Naive thymus-derived CD8-positive, alpha-beta T cell (primary cell): ENCODE data around the gene ATCAY. TPM values are rescaled to one million over a fixed set of nuclear protein-coding genes. Genes with fewer than 3 reads are reported as not detected.
"Not testable (repeated sequence)": the region's sequence is repeated elsewhere in the genome, so short reads cannot be mapped to it uniquely, and the experiment has no call there.

Source experiments
- ATAC-seq, 2 donors: fragments of 150-1000 bp; cut with Tn5 transposase in 1 of 2; sonication (Bioruptor Pico), chemical (Tn5 transposase) in 1 of 2; 1 replicate in 1 of 2; 2 replicates in 1 of 2; pipeline ENCODE4 v1.10.0; 2021; ENCODE audit warnings: mild to moderate bottlenecking in 2 of 2, moderate library complexity in 2 of 2
- POLR2A ChIA-PET: fragments of 350-600 bp; sonication (Branson Sonifier 250); formaldehyde crosslinking; loops from one replicate; lab custom pipeline; 2021; ENCODE audit warnings: antibody characterized with exemption; lab: Charles Lee
- DNase-seq, 10 donors: peaks; one replicate each; pipeline versions ENCODE4 v3.0.0 to v3.0.0-alpha.2; 2020 to 2022
- H3K27ac Mint-ChIP-seq, 10 donors: one replicate each; pipeline ENCODE4 v1.8.0; 2020 to 2022; ENCODE audit warnings: mild to moderate bottlenecking in 10 of 10, mixed read lengths in 10 of 10, moderate library complexity in 4 of 10, inconsistent platforms in 1 of 10
- H3K27me3 Mint-ChIP-seq, 5 donors: one replicate each; pipeline ENCODE4 v1.8.0; 2021 to 2022; ENCODE audit warnings: mixed read lengths in 5 of 5
- H3K36me3 Mint-ChIP-seq, 3 donors: one replicate each; pipeline ENCODE4 v1.8.0; 2020 to 2022; ENCODE audit warnings: mixed read lengths in 3 of 3, mild to moderate bottlenecking in 2 of 3, inconsistent platforms in 1 of 3
- H3K4me1 Mint-ChIP-seq, 4 donors: one replicate each; pipeline ENCODE4 v1.8.0; 2021 to 2022; ENCODE audit warnings: mixed read lengths in 4 of 4
- H3K4me3 Mint-ChIP-seq, 10 donors: one replicate each; pipeline ENCODE4 v1.8.0; 2020 to 2022; ENCODE audit warnings: mild to moderate bottlenecking in 10 of 10, mixed read lengths in 10 of 10, moderate library complexity in 6 of 10, inconsistent platforms in 1 of 10
- H3K9me3 Mint-ChIP-seq, 9 donors: one replicate each; pipeline ENCODE4 v1.8.0; 2020 to 2022; ENCODE audit warnings: mixed read lengths in 9 of 9, mild to moderate bottlenecking in 3 of 9, inconsistent platforms in 1 of 9, moderate library complexity in 1 of 9
- polyA plus RNA-seq, 3 donors: library from polyadenylated mRNA; unstranded; fragments of 300-500 nt; fragmentation: Illumina TruSeq; gene quantifications; one replicate each; pipeline ENCODE4 v1.2.3, GENCODE V29; 2021
- total RNA-seq, 8 experiments: library from RNA in 2 of 8; stranded (reverse) in 2 of 8; gene quantifications; one replicate each; pipeline ENCODE4 v1.2.3 and lab custom pipeline; 2021 to 2026

Gene ATCAY
- total and polyA plus RNA-seq, 5 experiments from 2014 or later: 1.5 TPM; not detected in 4

- POLR2A ChIA-PET, H3K9me3 Mint-ChIP-seq, H3K36me3 Mint-ChIP-seq, ATAC-seq, H3K4me3 Mint-ChIP-seq, H3K27me3 Mint-ChIP-seq, H3K27ac Mint-ChIP-seq, DNase-seq: not testable (repeated sequence)
- peaks cover 3 to 20% (median 13%) of the 10 kb centered on the region in 4 donors for H3K4me1 Mint-ChIP-seq
Measured at GRCh38 chr19:3947316-3947933, 66.9 kb downstream of the ATCAY start.

DNA sequence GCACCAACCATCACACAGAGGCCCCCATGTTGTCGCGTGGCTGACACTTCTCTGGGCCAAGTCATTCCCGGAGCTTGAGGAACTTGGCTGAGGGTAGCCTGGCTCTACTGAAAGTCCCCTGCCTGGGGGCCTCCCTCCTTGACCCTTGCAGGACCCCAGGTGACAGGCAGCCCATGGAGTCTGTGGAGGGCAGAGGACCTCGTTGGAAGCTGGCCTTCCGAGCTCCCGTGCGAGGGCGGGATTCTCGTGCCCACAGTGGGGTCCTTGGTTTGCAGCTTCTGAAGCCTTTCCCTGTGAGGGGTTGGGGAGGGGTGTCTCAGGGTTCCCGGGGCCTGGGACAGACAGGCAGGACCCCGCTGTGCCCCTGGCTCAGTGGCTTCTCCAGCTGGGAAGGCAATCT lies 68.8 kb downstream of the ATCAY start:
- DNase-seq (no peak), ATAC-seq (no peak)
- no peak overlapping the region for H3K27ac Mint-ChIP-seq
- H3K27me3 Mint-ChIP-seq: no peaks in the 10 kb centered on the region
- H3K9me3 Mint-ChIP-seq: no peaks in the 10 kb centered on the region
- H3K4me3 Mint-ChIP-seq: no peak overlapping the region
- no peaks in the 10 kb centered on the region for H3K36me3 Mint-ChIP-seq
- peaks cover 5 to 16% (median 15%) of the 10 kb centered on the region in 4 donors for H3K4me1 Mint-ChIP-seq
- POLR2A ChIA-PET: interaction anchor here (0.5 to 0.6 kb wide), 2 partner anchors 40 to 230 kb away, joined by 4 to 5 read pairs; no protein-coding TSS in a partner anchor

GRCh38 chr19:3949997-3950859 lies 69.7 kb downstream of the ATCAY start:
- Mint-ChIP-seq H3K9me3 (no peaks in the 10 kb centered on the region), H3K4me3 (peak overlapping the region; percentile 22 to 90 (median 64)), H3K27me3 (no peaks in the 10 kb centered on the region), H3K4me1 (peaks cover 5 to 16% (median 15%) of the 10 kb centered on the region in 4 donors), H3K27ac (peak overlapping the region in 6 of 10 donors; percentile 29 to 95 (median 64)), H3K36me3 (no peaks in the 10 kb centered on the region)
- POLR2A ChIA-PET: interaction anchor here (0.5 to 0.9 kb wide), 4 partner anchors 38 to 262 kb away, joined by 3 to 5 read pairs (median 4); no protein-coding TSS in a partner anchor
- DNase-seq (peak in 1 of 10 donors; percentile 17), ATAC-seq (peak; percentile 27 to 36)

DNA sequence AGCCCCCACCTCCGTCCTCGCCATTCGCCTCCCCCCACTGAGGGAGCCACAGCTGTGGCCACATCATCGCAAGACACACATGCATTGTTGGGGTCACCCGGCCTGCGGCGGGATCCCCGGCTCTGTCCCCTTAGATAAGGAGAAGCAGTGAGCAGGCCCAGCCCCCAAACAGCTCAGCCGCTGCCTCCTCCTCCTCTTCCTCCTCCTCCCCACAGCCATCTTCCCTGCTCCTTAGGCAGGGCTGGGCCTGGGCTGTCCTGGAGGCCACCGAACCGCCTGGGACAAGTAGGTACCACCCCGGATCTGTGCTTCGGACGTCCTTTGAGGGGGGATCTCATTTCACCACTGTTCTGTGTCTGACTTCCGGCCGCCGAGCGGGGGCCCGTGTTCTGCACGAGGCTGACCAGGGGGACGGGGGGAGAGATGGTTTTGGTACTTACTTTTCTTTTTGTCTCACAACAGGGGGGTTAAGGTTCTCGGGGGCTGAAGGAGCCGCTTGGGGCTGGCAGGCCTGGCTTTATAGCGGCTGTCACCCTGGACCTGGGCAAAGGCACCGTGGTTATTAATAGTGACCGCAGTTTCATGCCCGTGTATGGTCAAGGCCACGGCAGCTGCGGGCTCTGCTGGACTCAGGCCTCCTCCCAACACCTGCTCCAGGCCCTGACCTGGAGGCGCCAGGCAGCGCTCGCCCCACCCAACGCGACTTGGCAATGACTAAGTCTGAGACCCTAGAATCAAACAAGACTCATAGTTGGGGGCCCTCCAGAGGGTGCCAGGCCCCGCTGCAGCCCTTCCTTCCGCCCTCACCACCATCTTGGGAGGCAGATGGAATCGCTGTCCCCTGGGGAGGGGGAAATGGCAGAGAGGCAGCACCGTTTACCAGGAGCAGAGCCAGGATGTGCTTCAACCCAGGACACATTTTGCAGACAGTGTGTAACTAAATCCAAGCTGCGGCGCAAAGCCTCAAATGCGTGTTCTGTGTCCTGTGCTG lies 70.7 kb downstream of the ATCAY start:
- Mint-ChIP-seq H3K27me3 (no peaks in the 10 kb centered on the region), H3K27ac (peak overlapping the region; percentile 63 to 95 (median 81)), H3K9me3 (no peaks in the 10 kb centered on the region), H3K36me3 (no peaks in the 10 kb centered on the region), H3K4me3 (peak overlapping the region; percentile 66 to 90 (median 81)), H3K4me1 (peaks cover 5 to 16% (median 15%) of the 10 kb centered on the region in 4 donors)
- ATAC-seq (peak; percentile 60 to 61), DNase-seq (peak in 2 of 10 donors; percentile 21 to 22)
- POLR2A ChIA-PET: interaction anchor here (0.6 to 0.9 kb wide), 3 partner anchors 37 to 261 kb away, joined by 3 read pairs; no protein-coding TSS in a partner anchor

DNA sequence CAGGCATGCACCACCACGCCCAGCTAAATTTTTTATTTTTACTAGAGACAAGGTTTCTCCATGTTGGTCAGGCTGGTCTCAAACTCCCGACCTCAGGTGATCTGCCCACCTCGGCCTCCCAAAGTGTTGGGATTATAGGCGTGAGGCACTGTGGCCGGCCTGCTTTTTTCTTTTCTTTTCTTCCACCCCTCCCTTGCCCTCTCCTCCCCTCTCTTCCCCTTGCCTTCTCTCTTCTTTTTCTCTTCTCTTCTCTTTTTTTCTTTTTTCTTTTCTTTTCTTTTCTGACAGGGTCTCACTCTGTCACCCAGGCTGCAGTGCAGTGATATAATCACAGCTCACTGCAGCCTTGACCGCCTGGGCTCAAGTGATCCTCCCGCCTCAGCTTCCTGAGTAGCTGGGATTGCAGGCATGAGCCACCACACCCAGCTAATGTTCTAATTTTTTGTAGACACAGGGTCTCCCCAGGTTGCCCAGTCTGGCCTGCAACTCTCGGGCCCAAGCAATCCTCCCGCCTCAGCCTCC lies 72.3 kb downstream of the ATCAY start:
- peak overlapping the region in 2 of 10 donors; percentile 5 to 97 for H3K27ac Mint-ChIP-seq
- peaks cover 5 to 16% (median 15%) of the 10 kb centered on the region in 4 donors for H3K4me1 Mint-ChIP-seq
- not testable (repeated sequence) for H3K9me3 Mint-ChIP-seq, H3K27me3 Mint-ChIP-seq, DNase-seq, ATAC-seq, H3K36me3 Mint-ChIP-seq
- peak overlapping the region in 4 of 10 donors; percentile 22 to 71 (median 38) for H3K4me3 Mint-ChIP-seq
- POLR2A ChIA-PET: interaction anchor here (0.6 to 1.1 kb wide), 2 partner anchors 31 to 38 kb away, joined by 3 read pairs; no protein-coding TSS in a partner anchor

GRCh38 chr19:3954107-3954506 lies 73.6 kb downstream of the ATCAY start:
- H3K36me3 Mint-ChIP-seq: peaks cover 0 to 14% (median 0%) of the 10 kb centered on the region in 3 donors
- ATAC-seq (no peak), DNase-seq (no peak)
- no peaks in the 10 kb centered on the region for H3K9me3 Mint-ChIP-seq
- no peak overlapping the region for H3K4me3 Mint-ChIP-seq
- peaks cover 5 to 16% (median 15%) of the 10 kb centered on the region in 4 donors for H3K4me1 Mint-ChIP-seq
- POLR2A ChIA-PET: interaction anchor here (1.1 kb wide), 1 partner anchor 30 kb away, joined by 3 read pairs; no protein-coding TSS in a partner anchor
- no peak overlapping the region for H3K27ac Mint-ChIP-seq
- H3K27me3 Mint-ChIP-seq: no peaks in the 10 kb centered on the region

DNA sequence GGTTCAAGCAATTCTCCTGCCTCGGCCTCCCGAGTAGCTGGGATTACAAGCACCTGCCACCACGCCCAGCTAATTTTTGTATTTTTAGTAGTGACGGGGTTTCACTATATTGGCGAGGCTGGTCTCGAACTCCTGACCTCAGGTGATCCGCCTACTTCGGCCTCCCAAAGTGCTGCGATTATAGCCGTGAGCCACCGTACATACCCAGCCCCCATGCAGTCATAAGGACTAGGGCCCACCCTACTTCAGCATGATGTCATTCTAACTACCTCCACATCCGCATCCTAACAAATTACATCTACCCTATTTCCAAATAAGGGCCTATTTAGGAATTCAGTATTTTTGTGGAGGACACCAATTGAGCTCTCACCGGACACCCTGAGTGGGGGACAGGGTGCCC lies 74.8 kb downstream of the ATCAY start:
- H3K9me3 Mint-ChIP-seq, H3K27ac Mint-ChIP-seq, H3K4me3 Mint-ChIP-seq, POLR2A ChIA-PET, DNase-seq, H3K27me3 Mint-ChIP-seq, ATAC-seq: not testable (repeated sequence)
- H3K4me1 Mint-ChIP-seq: peaks cover 5 to 16% (median 15%) of the 10 kb centered on the region in 4 donors
- peaks cover 0 to 21% (median 0%) of the 10 kb centered on the region in 3 donors for H3K36me3 Mint-ChIP-seq

GRCh38 chr19:3955688-3956087 lies 75.2 kb downstream of the ATCAY start:
- no peaks in the 10 kb centered on the region for H3K27me3 Mint-ChIP-seq
- POLR2A ChIA-PET: interaction anchor here (1.3 kb wide), 1 partner anchor 13 kb away, joined by 3 read pairs; no protein-coding TSS in a partner anchor
- DNase-seq (no peak), ATAC-seq (no peak)
- no peak overlapping the region for H3K27ac Mint-ChIP-seq
- H3K9me3 Mint-ChIP-seq: no peaks in the 10 kb centered on the region
- peaks cover 0 to 25% (median 0%) of the 10 kb centered on the region in 3 donors for H3K36me3 Mint-ChIP-seq
- peaks cover 5 to 14% (median 14%) of the 10 kb centered on the region in 4 donors for H3K4me1 Mint-ChIP-seq
- no peak overlapping the region for H3K4me3 Mint-ChIP-seq

GRCh38 chr19:3958836-3959765 lies 78.6 kb downstream of the ATCAY start:
- Mint-ChIP-seq H3K27ac (no peak overlapping the region), H3K9me3 (no peaks in the 10 kb centered on the region), H3K27me3 (no peaks in the 10 kb centered on the region), H3K4me3 (no peak overlapping the region), H3K4me1 (no peaks in the 10 kb centered on the region), H3K36me3 (peaks cover 0 to 52% (median 0%) of the 10 kb centered on the region in 3 donors)
- DNase-seq (no peak), ATAC-seq (no peak)
- POLR2A ChIA-PET: interaction anchor here (0.5 kb wide), 1 partner anchor 9 kb away, joined by 3 read pairs; no protein-coding TSS in a partner anchor

- H3K27me3 Mint-ChIP-seq: no peaks in the 10 kb centered on the region
- H3K4me1 Mint-ChIP-seq: no peaks in the 10 kb centered on the region
- no peak for ATAC-seq
- no peaks in the 10 kb centered on the region for H3K9me3 Mint-ChIP-seq
- no peak for DNase-seq
- POLR2A ChIA-PET: interaction anchor here (0.5 kb wide), 1 partner anchor 9 kb away, joined by 3 read pairs; no protein-coding TSS in a partner anchor
- H3K27ac Mint-ChIP-seq: no peak overlapping the region
- peaks cover 0 to 55% (median 0%) of the 10 kb centered on the region in 3 donors for H3K36me3 Mint-ChIP-seq
- no peak overlapping the region for H3K4me3 Mint-ChIP-seq
Measured at GRCh38 chr19:3959766-3960131, 79.3 kb downstream of the ATCAY start.

- POLR2A ChIA-PET: no interaction called here
- Mint-ChIP-seq H3K4me1 (peaks cover 0 to 7% (median 0%) of the 10 kb centered on the region in 4 donors), H3K27me3 (no peaks in the 10 kb centered on the region), H3K4me3 (no peak overlapping the region), H3K36me3 (peaks cover 0 to 62% (median 0%) of the 10 kb centered on the region in 3 donors), H3K27ac (no peak overlapping the region), H3K9me3 (no peaks in the 10 kb centered on the region)
- ATAC-seq (no peak), DNase-seq (no peak)
Measured at GRCh38 chr19:3961007-3961406, 80.5 kb downstream of the ATCAY start.
